Trophoblast cell (in vitro differentiated cells and primary cell): ENCODE measurements around the gene WDR88.

ENCODE experiments used
- DNase-seq, 2 donors: peaks; one replicate each; pipeline ENCODE4 v3.0.0-alpha.2; 2016
- H2AFZ ChIP-seq: 2 replicates; pipeline ENCODE4 v1.6.1; 2013; ENCODE audit warnings: low read length, moderate library complexity, mild to moderate bottlenecking; ENCODE audit not compliant: insufficient read depth, poor library complexity
- H2AK5ac ChIP-seq: 2 replicates; pipeline ENCODE4 v1.6.1; 2013; ENCODE audit warnings: mild to moderate bottlenecking, low read length
- H2BK120ac ChIP-seq: 2 replicates; pipeline ENCODE4 v1.6.1; 2013; ENCODE audit warnings: low read length, mild to moderate bottlenecking, moderate library complexity; ENCODE audit not compliant: insufficient read depth, poor library complexity
- H2BK12ac ChIP-seq: 2 replicates; pipeline ENCODE4 v1.6.1; 2013; ENCODE audit warnings: mild to moderate bottlenecking, low read length, moderate library complexity
- H2BK5ac ChIP-seq: 2 replicates; pipeline ENCODE4 v1.6.1; 2013; ENCODE audit warnings: low read length, low read depth, moderate library complexity, mild to moderate bottlenecking; ENCODE audit not compliant: poor library complexity
- H3K14ac ChIP-seq: 2 replicates; pipeline ENCODE4 v1.6.1; 2013; ENCODE audit warnings: mild to moderate bottlenecking, low read length
- H3K18ac ChIP-seq: 2 replicates; pipeline ENCODE4 v1.6.1; 2013; ENCODE audit warnings: mild to moderate bottlenecking, low read length
- H3K23ac ChIP-seq: 2 replicates; pipeline ENCODE4 v1.6.1; 2013; ENCODE audit warnings: low read length
- H3K27ac ChIP-seq: 2 replicates; pipeline ENCODE4 v1.5.1; 2013; ENCODE audit warnings: low read depth, mild to moderate bottlenecking, inconsistent platforms, low read length, moderate library complexity
- H3K27me3 ChIP-seq: 2 replicates; pipeline ENCODE4 v1.6.1; 2013; ENCODE audit warnings: inconsistent platforms, mild to moderate bottlenecking, low read length, moderate library complexity; ENCODE audit not compliant: insufficient read depth
- H3K36me3 ChIP-seq, 2 experiments: 1 replicate in 1 of 2; 2 replicates in 1 of 2; pipeline ENCODE4 v1.6.1; 2013; ENCODE audit warnings: low read length in 2 of 2, mild to moderate bottlenecking in 2 of 2, moderate library complexity in 1 of 2; ENCODE audit not compliant: insufficient read depth in 2 of 2, control insufficient read depth in 1 of 2
- H3K4ac ChIP-seq: 2 replicates; pipeline ENCODE4 v1.6.1; 2013; ENCODE audit warnings: low read depth, mild to moderate bottlenecking, low read length, moderate library complexity
- H3K4me1 ChIP-seq, 2 experiments: 1 replicate in 1 of 2; 2 replicates in 1 of 2; pipeline ENCODE4 v1.6.1; 2013; ENCODE audit warnings: low read length in 2 of 2, mild to moderate bottlenecking in 2 of 2, moderate library complexity in 1 of 2; ENCODE audit not compliant: insufficient read depth in 2 of 2, control insufficient read depth in 1 of 2
- H3K4me2 ChIP-seq: 2 replicates; pipeline ENCODE4 v1.6.1; 2013; ENCODE audit warnings: inconsistent platforms, mild to moderate bottlenecking, low read length, moderate library complexity
- H3K4me3 ChIP-seq: 2 replicates; pipeline ENCODE4 v1.5.1; 2013; ENCODE audit warnings: mild to moderate bottlenecking, low read depth, low read length, inconsistent platforms
- H3K79me1 ChIP-seq: one replicate; pipeline ENCODE4 v1.6.1; 2013; ENCODE audit warnings: low read length
- H3K79me2 ChIP-seq: 2 replicates; pipeline ENCODE4 v1.6.1; 2013; ENCODE audit warnings: low read length, mild to moderate bottlenecking; ENCODE audit not compliant: control insufficient read depth, insufficient read depth, poor library complexity
- H3K9ac ChIP-seq: 2 replicates; pipeline ENCODE4 v1.6.1; 2013; ENCODE audit warnings: mild to moderate bottlenecking, low read length
- H3K9me3 ChIP-seq: 2 replicates; pipeline ENCODE4 v1.6.1; 2013; ENCODE audit warnings: low read depth, mild to moderate bottlenecking, control low read depth, inconsistent platforms, low read length; ENCODE audit not compliant: insufficient read depth
- H4K12ac ChIP-seq: 2 replicates; pipeline ENCODE4 v1.6.1; 2013; ENCODE audit warnings: low read depth, mild to moderate bottlenecking, low read length, moderate library complexity
- H4K8ac ChIP-seq: 2 replicates; pipeline ENCODE4 v1.6.1; 2013; ENCODE audit warnings: low read depth, mild to moderate bottlenecking, low read length, moderate library complexity
- H4K91ac ChIP-seq: one replicate; pipeline ENCODE4 v1.6.1; 2013; ENCODE audit warnings: low read depth, mild to moderate bottlenecking, low read length, moderate library complexity
- WGBS: extraction: QIAGEN DNeasy Blood & Tissue Kit; methylation state at CpG from one replicate; pipeline ENCODE4 v1.1.7; 2013; ENCODE audit warnings: missing lambda C conversion rate; ENCODE audit not compliant: insufficient read length, insufficient coverage; ENCODE audit errors: extremely low coverage; 5-methylcytosine and 5-hydroxymethylcytosine counted together

WDR88 gene

GRCh38 chr19:33195645-33196347 is 63.9 kb downstream of the WDR88 start:
- Histone ChIP-seq H3K4ac (no peak overlapping the region), H3K9me3 (no peaks in the 10 kb centered on the region), H4K12ac (no peak overlapping the region), H4K8ac (no peak overlapping the region), H3K23ac (no peak overlapping the region), H2AK5ac (no peak overlapping the region), H3K4me2 (peak overlapping the region; percentile 89), H3K4me1 (peaks cover 0 to 5% of the 10 kb centered on the region in 2 experiments), H2BK12ac (no peak overlapping the region), H3K36me3 (no peaks in the 10 kb centered on the region), H3K27ac (no peak overlapping the region), H3K27me3 (peaks cover 20% of the 10 kb centered on the region), H3K9ac (no peak overlapping the region), H3K79me2 (no peaks in the 10 kb centered on the region), H2AFZ (no peak overlapping the region), H4K91ac (no peak overlapping the region), H3K4me3 (no peak overlapping the region), H3K14ac (no peak overlapping the region), H3K18ac (no peak overlapping the region), H2BK120ac (no peak overlapping the region), H2BK5ac (no peak overlapping the region), H3K79me1 (no peaks in the 10 kb centered on the region)
- no CpG with 5 or more reads among the region's 17 CpGs for WGBS
- no peak for DNase-seq

GRCh38 chr19:33196446-33197193 is 64.7 kb downstream of the WDR88 start:
- no peak overlapping the region for H3K4me2 ChIP-seq
- H3K4me1 ChIP-seq: peaks cover 0 to 5% of the 10 kb centered on the region in 2 experiments
- H3K9ac ChIP-seq: no peak overlapping the region
- no CpG with 5 or more reads among the region's 10 CpGs for WGBS
- DNase-seq: no peak
- no peak overlapping the region for H3K27ac ChIP-seq
- no peak overlapping the region for H3K14ac ChIP-seq
- no peaks in the 10 kb centered on the region for H3K36me3 ChIP-seq
- no peak overlapping the region for H2BK5ac ChIP-seq
- H3K27me3 ChIP-seq: peaks cover 17% of the 10 kb centered on the region
- no peak overlapping the region for H2AFZ ChIP-seq
- no peak overlapping the region for H4K12ac ChIP-seq
- no peak overlapping the region for H2BK120ac ChIP-seq
- H3K23ac ChIP-seq: no peak overlapping the region
- H2BK12ac ChIP-seq: no peak overlapping the region
- H2AK5ac ChIP-seq: no peak overlapping the region
- no peak overlapping the region for H4K8ac ChIP-seq
- H3K79me1 ChIP-seq: no peaks in the 10 kb centered on the region
- no peak overlapping the region for H3K18ac ChIP-seq
- H3K79me2 ChIP-seq: no peaks in the 10 kb centered on the region
- H4K91ac ChIP-seq: no peak overlapping the region
- no peaks in the 10 kb centered on the region for H3K9me3 ChIP-seq
- H3K4ac ChIP-seq: no peak overlapping the region
- H3K4me3 ChIP-seq: no peak overlapping the region

GRCh38 chr19:33197591-33198000 is 65.7 kb downstream of the WDR88 start:
- no CpG with 5 or more reads among the region's 11 CpGs for WGBS
- H2AFZ ChIP-seq: no peak overlapping the region

GRCh38 chr19:33198169-33198568 is 66.3 kb downstream of the WDR88 start:
- Histone ChIP-seq H3K36me3 (peaks cover 0 to 3% of the 10 kb centered on the region in 2 experiments), H3K14ac (no peak overlapping the region), H3K4me2 (no peak overlapping the region), H3K9me3 (peaks cover 3% of the 10 kb centered on the region), H4K91ac (no peak overlapping the region), H3K18ac (no peak overlapping the region), H3K27ac (no peak overlapping the region), H3K4me1 (peaks cover 0 to 5% of the 10 kb centered on the region in 2 experiments), H2BK120ac (no peak overlapping the region), H2AFZ (no peak overlapping the region), H3K27me3 (peaks cover 15% of the 10 kb centered on the region), H2AK5ac (no peak overlapping the region), H3K79me1 (no peaks in the 10 kb centered on the region), H3K4me3 (no peak overlapping the region), H3K79me2 (no peaks in the 10 kb centered on the region), H3K4ac (no peak overlapping the region), H2BK5ac (no peak overlapping the region), H3K23ac (no peak overlapping the region), H2BK12ac (no peak overlapping the region), H3K9ac (no peak overlapping the region), H4K12ac (no peak overlapping the region), H4K8ac (no peak overlapping the region)
- WGBS: no CpG with 5 or more reads among the region's 7 CpGs
- no peak for DNase-seq

More at GRCh38 chr19:33197591-33198000, 65.7 kb downstream of the WDR88 start:
- DNase-seq: no peak
- no peak overlapping the region for H4K91ac ChIP-seq
- H3K79me1 ChIP-seq: no peaks in the 10 kb centered on the region
- H3K36me3 ChIP-seq: no peaks in the 10 kb centered on the region
- H4K8ac ChIP-seq: no peak overlapping the region
- H3K4me1 ChIP-seq: peaks cover 0 to 5% of the 10 kb centered on the region in 2 experiments
- no peak overlapping the region for H2BK5ac ChIP-seq
- no peak overlapping the region for H2AK5ac ChIP-seq
- no peak overlapping the region for H3K4me2 ChIP-seq
- no peak overlapping the region for H2BK12ac ChIP-seq
- peaks cover 15% of the 10 kb centered on the region for H3K27me3 ChIP-seq
- no peaks in the 10 kb centered on the region for H3K9me3 ChIP-seq
- no peak overlapping the region for H3K9ac ChIP-seq
- no peak overlapping the region for H3K27ac ChIP-seq
- no peak overlapping the region for H3K18ac ChIP-seq
- H3K23ac ChIP-seq: no peak overlapping the region
- no peak overlapping the region for H3K14ac ChIP-seq
- H3K79me2 ChIP-seq: no peaks in the 10 kb centered on the region
- no peak overlapping the region for H4K12ac ChIP-seq
- no peak overlapping the region for H3K4ac ChIP-seq
- H2BK120ac ChIP-seq: no peak overlapping the region
- H3K4me3 ChIP-seq: no peak overlapping the region
